Measurements from ENCODE around the gene TMEM184B. TPM values are rescaled to one million over a fixed set of nuclear protein-coding genes. Genes with fewer than 3 reads are reported as not detected.

The TMEM184B gene
- total RNA-seq, 3 donors from 2014 or later, result 35.9 to 63.1 (median 38.2) TPM

GRCh38 chr22:38314051-38314932 is 41.5 kb upstream of the TMEM184B start:
- DNase-seq, result no peak
- intact Hi-C loops (cut with DNase I, micrococcal nuclease), result no loop called here
- H3K4me1 ChIP-seq (ENCODE audit: low read depth), result peaks cover 35% of the 10 kb centered on the region

GRCh38 chr22:38313384-38313955 is 40.7 kb upstream of the TMEM184B start:
- no peak overlapping the region for H3K4me3 ChIP-seq

More at GRCh38 chr22:38314051-38314932, 41.5 kb upstream of the TMEM184B start:
- Histone ChIP-seq H3K9me3 (no peaks in the 10 kb centered on the region), H3K4me3 (no peak overlapping the region), H3K36me3 (ENCODE audit: low read depth) (no peaks in the 10 kb centered on the region)
- TF ChIP-seq CTCF (IDR thresholded peaks at IDR 0.05), result no peak
- ATAC-seq, result no peak

GRCh38 chr22:38312261-38312800 is 39.5 kb upstream of the TMEM184B start:
- intact Hi-C loops (cut with DNase I, micrococcal nuclease), result no loop called here
- no peak for DNase-seq
- Histone ChIP-seq H3K4me3 (no peak overlapping the region), H3K4me1 (ENCODE audit: low read depth) (peaks cover 28% of the 10 kb centered on the region), H3K9me3 (no peaks in the 10 kb centered on the region), H3K36me3 (ENCODE audit: low read depth) (no peaks in the 10 kb centered on the region)
- no peak for TF ChIP-seq CTCF (IDR thresholded peaks at IDR 0.05)
- ATAC-seq, result no peak

More at GRCh38 chr22:38313384-38313955, 40.7 kb upstream of the TMEM184B start:
- Histone ChIP-seq H3K4me1 (ENCODE audit: low read depth) (peaks cover 36% of the 10 kb centered on the region), H3K9me3 (no peaks in the 10 kb centered on the region), H3K36me3 (ENCODE audit: low read depth) (no peaks in the 10 kb centered on the region)
- peak; percentile 58 to 81 (median 63) for DNase-seq
- no peak for TF ChIP-seq CTCF (IDR thresholded peaks at IDR 0.05)
- intact Hi-C loops (cut with DNase I, micrococcal nuclease), result no loop called here
- ATAC-seq, result no peak

GRCh38 chr22:38311323-38311620 is 38.5 kb upstream of the TMEM184B start:
- DNase-seq, result no peak
- no peak for TF ChIP-seq CTCF (IDR thresholded peaks at IDR 0.05)
- intact Hi-C loops (cut with DNase I, micrococcal nuclease), result no loop called here
- no peaks in the 10 kb centered on the region for H3K9me3 ChIP-seq
- H3K4me1 ChIP-seq (ENCODE audit: low read depth), result peaks cover 31% of the 10 kb centered on the region
- H3K36me3 ChIP-seq (ENCODE audit: low read depth), result no peaks in the 10 kb centered on the region
- ATAC-seq, result no peak
- H3K4me3 ChIP-seq, result no peak overlapping the region

GRCh38 chr22:38310518-38311322 is 37.9 kb upstream of the TMEM184B start:
- Histone ChIP-seq H3K9me3 (no peaks in the 10 kb centered on the region), H3K36me3 (ENCODE audit: low read depth) (no peaks in the 10 kb centered on the region), H3K4me1 (ENCODE audit: low read depth) (peaks cover 37% of the 10 kb centered on the region), H3K4me3 (no peak overlapping the region)
- no peak for ATAC-seq
- no peak for DNase-seq
- TF ChIP-seq CTCF (IDR thresholded peaks at IDR 0.05), result no peak
- intact Hi-C loops (cut with DNase I, micrococcal nuclease), result no loop called here

Measured in mucosa of descending colon (tissue), 3 donors.